ENCODE measurements around the gene FKBP4.
"Not testable (repeated sequence)": the region's sequence is repeated elsewhere in the genome, so short reads cannot be mapped to it uniquely, and the experiment has no call there.

FKBP4 gene

GRCh38 chr12:2794736-2795289, at the start of gene FKBP4:
Gene FKBP4 (plus strand): TSS chr12:2794970. CDS start chr12:2795140, 170 bp downstream.
- peak; percentile 86 for DNase-seq (ENCODE audit: low read depth)

- no peak for DNase-seq (ENCODE audit: low read depth)
Measured at GRCh38 chr12:2745655-2746054, 49.1 kb upstream of the FKBP4 start.

- no peak for DNase-seq (ENCODE audit: low read depth)
Measured at GRCh38 chr12:2749580-2749979, 45.2 kb upstream of the FKBP4 start.

GRCh38 chr12:2750185-2750584, 44.6 kb upstream of the FKBP4 start:
- DNase-seq (ENCODE audit: low read depth) = no peak

- no peak for DNase-seq (ENCODE audit: low read depth)
Measured at GRCh38 chr12:2751230-2751629, 43.5 kb upstream of the FKBP4 start.

GRCh38 chr12:2751686-2752085, 43.1 kb upstream of the FKBP4 start:
- DNase-seq (ENCODE audit: low read depth) = no peak

GRCh38 chr12:2752676-2753371, 41.9 kb upstream of the FKBP4 start:
- peak; percentile 61 for DNase-seq (ENCODE audit: low read depth)

GRCh38 chr12:2753536-2753935, 41.2 kb upstream of the FKBP4 start:
- DNase-seq (ENCODE audit: low read depth) = no peak

- no peak for DNase-seq (ENCODE audit: low read depth)
Measured at GRCh38 chr12:2754208-2754607, 40.6 kb upstream of the FKBP4 start.

- DNase-seq (ENCODE audit: low read depth) = no peak
Measured at GRCh38 chr12:2756756-2757155, 38.0 kb upstream of the FKBP4 start.

- DNase-seq (ENCODE audit: low read depth) = no peak
Measured at GRCh38 chr12:2759733-2760132, 35.0 kb upstream of the FKBP4 start.

- no peak for DNase-seq (ENCODE audit: low read depth)
Measured at GRCh38 chr12:2764398-2764797, 30.4 kb upstream of the FKBP4 start.

GRCh38 chr12:2765052-2765451, 29.7 kb upstream of the FKBP4 start:
- DNase-seq (ENCODE audit: low read depth) = no peak

- no peak for DNase-seq (ENCODE audit: low read depth)
Measured at GRCh38 chr12:2765608-2766007, 29.2 kb upstream of the FKBP4 start.

- no peak for DNase-seq (ENCODE audit: low read depth)
Measured at GRCh38 chr12:2768224-2768961, 26.4 kb upstream of the FKBP4 start.

- DNase-seq (ENCODE audit: low read depth) = no peak
Measured at GRCh38 chr12:2769866-2770533, 24.8 kb upstream of the FKBP4 start.

GRCh38 chr12:2770544-2770943, 24.2 kb upstream of the FKBP4 start:
- DNase-seq (ENCODE audit: low read depth) = not testable (repeated sequence)

GRCh38 chr12:2772370-2772769, 22.4 kb upstream of the FKBP4 start:
- no peak for DNase-seq (ENCODE audit: low read depth)

GRCh38 chr12:2773199-2773875, 21.4 kb upstream of the FKBP4 start:
- DNase-seq (ENCODE audit: low read depth) = no peak

- no peak for DNase-seq (ENCODE audit: low read depth)
Measured at GRCh38 chr12:2775431-2775830, 19.3 kb upstream of the FKBP4 start.

GRCh38 chr12:2776129-2776806, 18.5 kb upstream of the FKBP4 start:
- DNase-seq (ENCODE audit: low read depth) = no peak

- DNase-seq (ENCODE audit: low read depth) = no peak
Measured at GRCh38 chr12:2779281-2779680, 15.5 kb upstream of the FKBP4 start.
